ENCODE measurements around the gene MTHFSD.
A peak's percentile ranks its signal among the peaks of the same experiment; 100 is the strongest.

Gene MTHFSD

DNA sequence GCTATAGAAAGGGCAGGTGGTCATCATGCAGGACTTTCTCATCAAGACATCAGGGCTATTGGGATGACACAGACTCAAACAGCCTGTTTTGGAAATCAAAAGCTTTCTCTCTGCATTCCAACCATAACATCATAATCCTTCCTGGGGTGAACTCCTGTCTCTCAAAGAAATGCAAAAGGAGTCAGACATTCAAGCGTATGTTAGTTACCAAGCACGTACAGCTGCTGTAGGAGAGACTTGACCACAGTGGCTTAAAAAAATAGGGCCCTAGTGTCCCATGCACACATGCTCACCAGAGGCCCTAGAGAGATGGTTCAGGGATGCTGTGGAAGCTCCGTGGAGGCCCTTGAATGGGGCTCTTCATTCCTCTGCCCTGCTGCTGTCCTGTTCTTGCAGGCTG, 69.3 kb downstream of the MTHFSD start:
- H3K27me3 ChIP-seq (ENCODE audit: control insufficient read depth in 5 of 5, insufficient read depth in 4 of 5, low read length in 5 of 5): peaks cover 20 to 60% (median 46%) of the 10 kb centered on the region in 5 donors
- H3K27ac ChIP-seq (ENCODE audit: low read depth, low read length): no peak overlapping the region
- peaks cover 20 to 30% (median 21%) of the 10 kb centered on the region in 5 donors for H3K9me3 ChIP-seq (ENCODE audit: control insufficient read depth in 5 of 5, low read length in 5 of 5)
- no peak overlapping the region for H3K4me3 ChIP-seq (ENCODE audit: low read depth in 1 of 5, low read length in 5 of 5)
- H3K36me3 ChIP-seq (ENCODE audit: control insufficient read depth in 5 of 5, insufficient read depth in 5 of 5, low read length in 5 of 5): no peaks in the 10 kb centered on the region
- H3K4me1 ChIP-seq (ENCODE audit: control insufficient read depth in 5 of 5, insufficient read depth in 5 of 5, low read length in 5 of 5): no peaks in the 10 kb centered on the region
- H3K9ac ChIP-seq (ENCODE audit: low read length in 5 of 5): no peak overlapping the region

DNA sequence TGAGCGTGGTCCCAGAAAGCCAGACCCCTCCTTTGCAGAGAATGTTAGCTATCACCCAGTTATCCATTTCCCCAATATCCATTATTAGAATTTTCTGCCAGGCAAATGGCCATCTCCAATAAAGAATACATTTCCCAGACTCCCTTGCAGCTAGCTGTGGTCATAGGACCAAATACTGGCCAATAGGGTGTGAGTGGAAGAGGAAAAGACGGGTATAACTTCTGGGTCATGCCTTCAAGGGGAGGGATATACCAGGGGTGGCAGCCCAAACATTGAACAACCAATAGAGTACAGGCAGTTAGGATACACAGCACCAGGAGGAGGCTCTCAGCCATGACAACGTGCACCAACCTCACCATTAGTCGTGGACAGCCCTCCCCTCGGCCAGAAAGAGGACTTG, 70.8 kb downstream of the MTHFSD start:
- H3K36me3 ChIP-seq (ENCODE audit: control insufficient read depth in 5 of 5, insufficient read depth in 5 of 5, low read length in 5 of 5): no peaks in the 10 kb centered on the region
- H3K27me3 ChIP-seq (ENCODE audit: control insufficient read depth in 5 of 5, insufficient read depth in 4 of 5, low read length in 5 of 5): peaks cover 17 to 49% (median 36%) of the 10 kb centered on the region in 5 donors
- H3K4me3 ChIP-seq (ENCODE audit: low read depth in 1 of 5, low read length in 5 of 5): peak overlapping the region in 2 of 5 donors; percentile 28 to 32
- H3K27ac ChIP-seq (ENCODE audit: low read depth, low read length): no peak overlapping the region
- H3K9ac ChIP-seq (ENCODE audit: low read length in 5 of 5): no peak overlapping the region
- peaks cover 0 to 5% (median 0%) of the 10 kb centered on the region in 5 donors for H3K4me1 ChIP-seq (ENCODE audit: control insufficient read depth in 5 of 5, insufficient read depth in 5 of 5, low read length in 5 of 5)
- peaks cover 14 to 23% (median 17%) of the 10 kb centered on the region in 5 donors for H3K9me3 ChIP-seq (ENCODE audit: control insufficient read depth in 5 of 5, low read length in 5 of 5)

GRCh38 chr16:86481607-86482006, 73.4 kb downstream of the MTHFSD start:
- Histone ChIP-seq H3K9me3 (ENCODE audit: control insufficient read depth in 5 of 5, low read length in 5 of 5) (peaks cover 13 to 20% (median 17%) of the 10 kb centered on the region in 5 donors), H3K4me3 (ENCODE audit: low read depth in 1 of 5, low read length in 5 of 5) (no peak overlapping the region), H3K36me3 (ENCODE audit: control insufficient read depth in 5 of 5, insufficient read depth in 5 of 5, low read length in 5 of 5) (no peaks in the 10 kb centered on the region), H3K9ac (ENCODE audit: low read length in 5 of 5) (no peak overlapping the region), H3K27ac (ENCODE audit: low read depth, low read length) (no peak overlapping the region), H3K4me1 (ENCODE audit: control insufficient read depth in 5 of 5, insufficient read depth in 5 of 5, low read length in 5 of 5) (peaks cover 0 to 10% (median 0%) of the 10 kb centered on the region in 5 donors), H3K27me3 (ENCODE audit: control insufficient read depth in 5 of 5, insufficient read depth in 4 of 5, low read length in 5 of 5) (peaks cover 17 to 45% (median 29%) of the 10 kb centered on the region in 5 donors)

DNA sequence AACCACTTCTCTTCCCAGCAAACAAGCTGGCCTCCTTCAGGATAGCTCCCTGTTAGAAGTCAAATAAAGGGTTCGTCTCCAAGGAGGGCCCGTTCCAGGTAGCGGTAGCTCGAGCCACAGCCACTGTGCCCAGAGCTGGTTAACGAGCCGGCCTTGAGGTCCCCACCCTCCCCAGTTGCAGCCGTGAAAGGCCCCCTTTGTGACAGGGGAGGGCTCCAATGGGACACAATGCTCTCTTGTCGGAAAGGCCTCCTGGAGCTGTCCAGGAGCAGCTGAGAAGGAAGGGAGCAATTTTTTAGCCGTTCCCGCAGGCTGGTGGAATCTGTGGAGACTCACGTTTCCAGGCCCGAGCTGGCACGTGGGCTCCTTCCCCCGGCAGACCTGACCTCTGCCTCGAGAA, 74.6 kb downstream of the MTHFSD start:
- Histone ChIP-seq H3K9me3 (ENCODE audit: control insufficient read depth in 5 of 5, low read length in 5 of 5) (peaks cover 13 to 20% (median 17%) of the 10 kb centered on the region in 5 donors), H3K27ac (ENCODE audit: low read depth, low read length) (no peak overlapping the region), H3K36me3 (ENCODE audit: control insufficient read depth in 5 of 5, insufficient read depth in 5 of 5, low read length in 5 of 5) (no peaks in the 10 kb centered on the region), H3K27me3 (ENCODE audit: control insufficient read depth in 5 of 5, insufficient read depth in 4 of 5, low read length in 5 of 5) (peaks cover 11 to 41% (median 30%) of the 10 kb centered on the region in 5 donors), H3K4me1 (ENCODE audit: control insufficient read depth in 5 of 5, insufficient read depth in 5 of 5, low read length in 5 of 5) (peaks cover 0 to 10% (median 0%) of the 10 kb centered on the region in 5 donors), H3K9ac (ENCODE audit: low read length in 5 of 5) (no peak overlapping the region), H3K4me3 (ENCODE audit: low read depth in 1 of 5, low read length in 5 of 5) (no peak overlapping the region)

Measured in subcutaneous abdominal adipose tissue (tissue), 5 donors.